HEK293 (cell line): ENCODE results near the gene ZNF276.

Experiments used
- CTCF ChIA-PET: fragments of 350-600 bp; formaldehyde crosslinking; extraction: SDS; loops from one replicate; lab custom pipeline; 2021; ENCODE audit warnings: antibody characterized with exemption; lab: Yijun Ruan, JAX
- POLR2A ChIA-PET: fragments of 300-600 bp; formaldehyde crosslinking; extraction: SDS; loops from one replicate; lab custom pipeline; 2020; ENCODE audit warnings: antibody characterized with exemption, inconsistent platforms; lab: Yijun Ruan, JAX
- H3K27ac ChIP-seq: fragments of 200-500 bp; sonication (Bioruptor generic); 2 replicates; pipeline ENCODE4 v1.5.1; 2014; ENCODE audit warnings: low read depth, low read length, control low read depth, inconsistent platforms; ENCODE audit errors: extremely low read depth
- H3K36me3 ChIP-seq, 2 experiments: fragments of 200-500 bp in 1 of 2; sonication (Bioruptor generic) in 1 of 2; 1 replicate in 1 of 2; 2 replicates in 1 of 2; pipeline ENCODE4 v1.5.1; 2014 to 2017; ENCODE audit warnings: inconsistent platforms in 2 of 2, low read length in 2 of 2; ENCODE audit not compliant: control insufficient read depth in 2 of 2, insufficient read depth in 1 of 2
- H3K4me1 ChIP-seq: fragments of 200-500 bp; sonication (Bioruptor generic); 2 replicates; pipeline ENCODE4 v1.5.1; 2014; ENCODE audit warnings: mild to moderate bottlenecking, low read length, inconsistent platforms; ENCODE audit not compliant: control insufficient read depth, insufficient read depth
- H3K4me3 ChIP-seq: 2 replicates; pipeline ENCODE4 v1.5.1; 2011; ENCODE audit warnings: low read depth, mild to moderate bottlenecking, control low read depth, low read length, moderate library complexity
- H3K9me3 ChIP-seq: fragments of 200-500 bp; sonication (Bioruptor generic); 2 replicates; pipeline ENCODE4 v1.5.1; 2014; ENCODE audit warnings: low read depth, low read length, inconsistent platforms; ENCODE audit not compliant: control insufficient read depth, insufficient read depth
- EGR2 ChIP-seq: fragments of 450-650 bp; formaldehyde crosslinking; IDR thresholded peaks from 2 replicates; pipeline ENCODE4 v1.5.1; 2016; ENCODE audit warnings: low read depth, missing biosample characterization, missing genetic modification characterization
- HIC1 ChIP-seq: fragments of 450-650 bp; formaldehyde crosslinking; IDR thresholded peaks from 2 replicates; pipeline ENCODE4 v1.5.1; 2016; ENCODE audit warnings: missing biosample characterization, missing genetic modification characterization
- SP7 ChIP-seq: fragments of 450-650 bp; formaldehyde crosslinking; IDR thresholded peaks from 2 replicates; pipeline ENCODE4 v1.5.1; 2016; ENCODE audit warnings: missing biosample characterization, missing genetic modification characterization
- TRIM28 ChIP-seq: IDR thresholded peaks from 2 replicates; pipeline ENCODE4 v1.6.1; 2011; ENCODE audit warnings: low read length, control low read depth, borderline replicate concordance
- ZBTB21 ChIP-seq: fragments of 450-650 bp; formaldehyde crosslinking; IDR thresholded peaks from 2 replicates; pipeline ENCODE4 v1.5.1; 2017; ENCODE audit warnings: missing biosample characterization, missing genetic modification characterization
- ZBTB6 ChIP-seq: fragments of 450-650 bp; formaldehyde crosslinking; IDR thresholded peaks from 2 replicates; pipeline ENCODE4 v1.5.1; 2017; ENCODE audit warnings: missing biosample characterization, missing genetic modification characterization
- ZFP37 ChIP-seq: fragments of 450-650 bp; formaldehyde crosslinking; IDR thresholded peaks from 2 replicates; pipeline ENCODE4 v1.5.1; 2016; ENCODE audit warnings: missing biosample characterization, missing genetic modification characterization
- ZIC2 ChIP-seq: fragments of 450-650 bp; formaldehyde crosslinking; IDR thresholded peaks from 2 replicates; pipeline ENCODE4 v1.5.1; 2016; ENCODE audit warnings: missing biosample characterization, missing genetic modification characterization
- ZNF140 ChIP-seq: fragments of 450-650 bp; formaldehyde crosslinking; IDR thresholded peaks from 2 replicates; pipeline ENCODE4 v1.5.1; 2016; ENCODE audit warnings: missing biosample characterization, missing genetic modification characterization
- ZNF311 ChIP-seq: fragments of 450-650 bp; formaldehyde crosslinking; IDR thresholded peaks from 2 replicates; pipeline ENCODE4 v1.5.1; 2017; ENCODE audit warnings: missing biosample characterization, missing genetic modification characterization, borderline replicate concordance
- ZNF404 ChIP-seq: fragments of 450-650 bp; formaldehyde crosslinking; IDR thresholded peaks from 2 replicates; pipeline ENCODE4 v1.5.1; 2017; ENCODE audit warnings: missing biosample characterization, missing genetic modification characterization
- ZNF433 ChIP-seq: fragments of 450-650 bp; formaldehyde crosslinking; IDR thresholded peaks from 2 replicates; pipeline ENCODE4 v1.5.1; 2016; ENCODE audit warnings: missing biosample characterization, missing genetic modification characterization, low read depth
- ZNF501 ChIP-seq: fragments of 450-650 bp; formaldehyde crosslinking; IDR thresholded peaks from 2 replicates; pipeline ENCODE4 v1.5.1; 2016; ENCODE audit warnings: missing biosample characterization, missing genetic modification characterization
- ZNF560 ChIP-seq: fragments of 450-650 bp; formaldehyde crosslinking; IDR thresholded peaks from 2 replicates; pipeline ENCODE4 v1.5.1; 2017; ENCODE audit warnings: missing biosample characterization, missing genetic modification characterization, borderline replicate concordance
- TF ChIP-seq, protein P1 (sequence below): fragments of 450-650 bp; formaldehyde crosslinking; conservative IDR thresholded peaks from 2 replicates; pipeline ENCODE4 v1.5.1; 2016; ENCODE audit warnings: low read depth, missing biosample characterization, missing genetic modification characterization

ZNF276 gene

GRCh38 chr16:89730610-89731234 lies 9.4 kb downstream of the ZNF276 start:
- Histone ChIP-seq H3K4me3 (no peak overlapping the region), H3K4me1 (no peaks in the 10 kb centered on the region), H3K9me3 (no peaks in the 10 kb centered on the region), H3K36me3 (peaks cover 25 to 84% of the 10 kb centered on the region in 2 experiments; a peak in 2 of 3 replicates), H3K27ac (no peak overlapping the region)
- TF ChIP-seq EGR2 (tag by site-specific recombination), result no peak
- ChIA-PET POLR2A (no interaction called here), CTCF (interaction anchor here (0.6 kb wide), 1 partner anchor 257 kb away, joined by 3 read pairs; no protein-coding TSS in a partner anchor)

GRCh38 chr16:89732142-89732917 lies 11.0 kb downstream of the ZNF276 start:
- POLR2A ChIA-PET, result interaction anchor here (0.9 to 1.3 kb wide), 2 partner anchors 26 to 32 kb away, joined by 4 read pairs; no protein-coding TSS in a partner anchor
- H3K4me3 ChIP-seq, result no peak overlapping the region
- TF ChIP-seq ZNF140 (tag by site-specific recombination), result no peak
- TF ChIP-seq HIC1 (tag by site-specific recombination), result 0 out of 2 replicates have a peak, but pooled peaks have one; percentile 34
- CTCF ChIA-PET, result interaction anchor here (0.5 kb wide), 2 partner anchors 563 to 634 kb away, joined by 4 to 5 read pairs; no protein-coding TSS in a partner anchor
- no peaks in the 10 kb centered on the region for H3K4me1 ChIP-seq
- H3K36me3 ChIP-seq, result peaks cover 31 to 93% of the 10 kb centered on the region in 2 experiments; a peak in 2 of 3 replicates
- no peaks in the 10 kb centered on the region for H3K9me3 ChIP-seq
- H3K27ac ChIP-seq, result peak overlapping the region; percentile 12; the same call in 1 of the 2 replicates

- Histone ChIP-seq H3K9me3 (no peaks in the 10 kb centered on the region), H3K4me1 (no peaks in the 10 kb centered on the region), H3K27ac (no peak overlapping the region), H3K36me3 (peaks cover 32 to 93% of the 10 kb centered on the region in 2 experiments; a peak in 2 of 3 replicates), H3K4me3 (no peak overlapping the region)
- ChIA-PET POLR2A (no interaction called here), CTCF (interaction anchor here (0.9 to 1.8 kb wide), 2 partner anchors 27 to 128 kb away, joined by 3 to 7 read pairs; no protein-coding TSS in a partner anchor)
- no peak for TF ChIP-seq ZBTB6 (tag by site-specific recombination)
- TF ChIP-seq ZNF311 (tag by site-specific recombination), result no peak
- no peak for TF ChIP-seq ZNF501 (tag by site-specific recombination)
- no peak for TF ChIP-seq ZNF433 (tag by site-specific recombination)
- TF ChIP-seq ZIC2 (tag by site-specific recombination), result no peak
- TF ChIP-seq ZBTB21 (tag by site-specific recombination), result no peak
- TF ChIP-seq, protein P1, sequence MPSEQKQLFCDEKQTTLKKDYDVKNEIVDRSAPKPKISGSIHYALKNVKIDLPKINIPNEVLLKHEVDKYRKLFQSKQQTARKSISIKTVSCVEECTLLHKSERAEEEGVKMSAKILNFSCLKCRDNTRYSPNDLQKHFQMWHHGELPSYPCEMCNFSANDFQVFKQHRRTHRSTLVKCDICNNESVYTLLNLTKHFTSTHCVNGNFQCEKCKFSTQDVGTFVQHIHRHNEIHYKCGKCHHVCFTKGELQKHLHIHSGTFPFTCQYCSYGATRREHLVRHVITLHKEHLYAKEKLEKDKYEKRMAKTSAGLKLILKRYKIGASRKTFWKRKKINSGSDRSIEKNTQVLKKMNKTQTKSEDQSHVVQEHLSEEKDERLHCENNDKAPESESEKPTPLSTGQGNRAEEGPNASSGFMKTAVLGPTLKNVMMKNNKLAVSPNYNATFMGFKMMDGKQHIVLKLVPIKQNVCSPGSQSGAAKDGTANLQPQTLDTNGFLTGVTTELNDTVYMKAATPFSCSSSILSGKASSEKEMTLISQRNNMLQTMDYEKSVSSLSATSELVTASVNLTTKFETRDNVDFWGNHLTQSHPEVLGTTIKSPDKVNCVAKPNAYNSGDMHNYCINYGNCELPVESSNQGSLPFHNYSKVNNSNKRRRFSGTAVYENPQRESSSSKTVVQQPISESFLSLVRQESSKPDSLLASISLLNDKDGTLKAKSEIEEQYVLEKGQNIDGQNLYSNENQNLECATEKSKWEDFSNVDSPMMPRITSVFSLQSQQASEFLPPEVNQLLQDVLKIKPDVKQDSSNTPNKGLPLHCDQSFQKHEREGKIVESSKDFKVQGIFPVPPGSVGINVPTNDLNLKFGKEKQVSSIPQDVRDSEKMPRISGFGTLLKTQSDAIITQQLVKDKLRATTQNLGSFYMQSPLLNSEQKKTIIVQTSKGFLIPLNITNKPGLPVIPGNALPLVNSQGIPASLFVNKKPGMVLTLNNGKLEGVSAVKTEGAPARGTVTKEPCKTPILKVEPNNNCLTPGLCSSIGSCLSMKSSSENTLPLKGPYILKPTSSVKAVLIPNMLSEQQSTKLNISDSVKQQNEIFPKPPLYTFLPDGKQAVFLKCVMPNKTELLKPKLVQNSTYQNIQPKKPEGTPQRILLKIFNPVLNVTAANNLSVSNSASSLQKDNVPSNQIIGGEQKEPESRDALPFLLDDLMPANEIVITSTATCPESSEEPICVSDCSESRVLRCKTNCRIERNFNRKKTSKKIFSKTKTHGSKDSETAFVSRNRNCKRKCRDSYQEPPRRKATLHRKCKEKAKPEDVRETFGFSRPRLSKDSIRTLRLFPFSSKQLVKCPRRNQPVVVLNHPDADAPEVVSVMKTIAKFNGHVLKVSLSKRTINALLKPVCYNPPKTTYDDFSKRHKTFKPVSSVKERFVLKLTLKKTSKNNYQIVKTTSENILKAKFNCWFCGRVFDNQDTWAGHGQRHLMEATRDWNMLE, result no peak
- no peak for TF ChIP-seq TRIM28
- no peak for TF ChIP-seq ZFP37
- no peak for TF ChIP-seq ZNF404 (tag by site-specific recombination)
- TF ChIP-seq SP7 (tag by site-specific recombination), result no peak
- no peak for TF ChIP-seq ZNF560 (tag by site-specific recombination)
These were observed 11.5 kb downstream of the ZNF276 start for GRCh38 chr16:89732918-89733242.
